Heart left ventricle (tissue), 13 donors: ENCODE measurements around the gene LCE1D.

ENCODE experiments used
- CTCF ChIP-seq, 12 donors: fragments of 200-600 bp; sonication (generic) in 4 of 12; IDR thresholded peaks; one replicate each; pipeline versions ENCODE4 v1.5.0 to v1.8.0; 2018 to 2022; ENCODE audit warnings: antibody characterized with exemption in 12 of 12, mild to moderate bottlenecking in 5 of 12
- POLR2A ChIP-seq, 2 donors: fragments of 450-650 bp; IDR thresholded peaks; one replicate each; pipeline ENCODE4 v1.6.1; 2017; ENCODE audit warnings: antibody characterized with exemption in 2 of 2, mild to moderate bottlenecking in 2 of 2, moderate library complexity in 2 of 2
- donor health status: ischemic (EF 13 %, LVEDD 7.1; RV severe dilation, severe dysfunction).
- donor health status: DM: no; HTN: yes; CAD: no.
- donor health status: DM: no; HTN: no; CAD: no.
- donor health status: ischemic (EF 25% LVEDD 6.9; RV normal size, moderate dysfunction).
- donor health status: ischemic (EF 25% LVEDD 5.7; RV mildly dilated, moderate dysfunction).
- donor health status: ischemic (EF 35%, LVEDD 5.7; RV mildly dilated, moderate dysfunction).
- donor health status: nonischemic (EF 11% LVEDD 7.7; RV severe dilation, severe dysfunction).
- donor health status: DM: yes; HTN: yes; CAD: no.
- donor health status: PGD.
- donor health status: ischemic (EF 29% LVEDD 5.4; RV normal size, mild dysfunction).
- donor health status: nonischemic (EF 23%, LVEDD 6.1; RV moderate dilation, normal function).

GRCh38 chr1:152811671-152812070, 15.2 kb downstream of the LCE1D start, which contains the start of gene LCE1B:
- TF ChIP-seq CTCF (IDR thresholded peaks at IDR 0.05), result no peak
- TF ChIP-seq POLR2A (IDR thresholded peaks at IDR 0.05), result no peak
